Eye (tissue), 1 donor: ENCODE data around the gene RAB3IL1.

Experiments used
- DNase-seq: peaks from one replicate; pipeline ENCODE4 v3.0.0-alpha.2; 2015

The RAB3IL1 gene

DNA sequence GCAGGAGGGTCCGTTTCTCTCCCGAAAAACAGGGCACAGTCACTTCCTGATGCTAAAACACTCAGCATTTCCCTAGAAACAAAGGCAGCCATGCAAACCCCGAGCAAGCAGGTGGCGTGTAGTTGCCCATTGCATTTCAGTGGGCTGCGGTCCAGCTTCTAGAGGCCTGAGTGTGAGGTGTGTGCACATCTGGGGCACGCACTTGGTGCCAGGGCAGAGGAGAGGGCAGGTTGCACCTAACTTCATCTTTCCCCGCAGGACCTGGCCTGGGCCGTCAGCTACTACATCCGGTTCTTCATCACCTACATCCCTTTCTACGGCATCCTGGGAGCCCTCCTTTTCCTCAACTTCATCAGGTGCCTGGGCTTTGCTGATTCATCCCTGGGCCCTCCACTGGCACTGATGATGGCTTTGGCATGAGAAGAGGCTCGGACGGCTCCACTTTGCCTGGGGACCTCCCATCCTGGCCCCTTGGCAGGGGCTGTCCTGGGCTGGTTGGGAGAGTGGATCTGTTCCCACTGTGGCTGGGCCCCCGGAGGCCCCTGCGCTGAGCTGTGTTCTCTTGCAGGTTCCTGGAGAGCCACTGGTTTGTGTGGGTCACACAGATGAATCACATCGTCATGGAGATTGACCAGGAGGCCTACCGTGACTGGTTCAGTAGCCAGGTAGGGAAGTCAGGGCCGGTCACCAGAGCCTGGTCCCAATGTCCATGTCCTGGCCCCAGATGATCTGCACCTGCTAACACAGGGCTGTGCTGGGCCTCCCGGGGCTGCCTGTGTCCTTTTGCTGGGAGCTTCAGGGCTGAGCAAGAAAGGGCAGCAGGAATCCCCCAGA lies 54.4 kb downstream of the RAB3IL1 start:
- no peak for DNase-seq

DNA sequence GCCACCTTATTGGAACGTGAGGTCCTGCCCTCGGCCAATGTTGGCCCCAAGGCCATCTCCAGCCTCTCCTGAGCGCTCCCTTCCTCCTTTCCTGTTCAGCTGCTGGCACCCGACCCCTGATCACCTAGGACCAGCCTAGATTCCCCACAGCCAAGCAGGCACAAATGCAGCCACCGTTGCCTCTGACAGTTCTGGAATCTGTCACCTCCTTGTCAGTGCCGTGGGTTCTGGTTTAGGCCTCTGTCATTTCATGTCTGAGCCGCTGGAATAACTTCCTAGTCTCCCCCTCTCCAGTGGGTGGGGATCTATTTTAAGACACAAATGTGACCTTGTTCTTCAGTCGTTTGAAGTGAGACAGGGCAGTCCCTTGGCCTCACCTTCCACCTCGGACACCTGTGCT lies 55.7 kb downstream of the RAB3IL1 start:
- DNase-seq = no peak

- no peak for DNase-seq
Measured at GRCh38 chr11:61860054-61860903, 57.1 kb downstream of the RAB3IL1 start.

GRCh38 chr11:61855939-61856680 lies 61.3 kb downstream of the RAB3IL1 start:
- no peak for DNase-seq

- DNase-seq = no peak
Measured at GRCh38 chr11:61854966-61855714, 62.2 kb downstream of the RAB3IL1 start.

DNA sequence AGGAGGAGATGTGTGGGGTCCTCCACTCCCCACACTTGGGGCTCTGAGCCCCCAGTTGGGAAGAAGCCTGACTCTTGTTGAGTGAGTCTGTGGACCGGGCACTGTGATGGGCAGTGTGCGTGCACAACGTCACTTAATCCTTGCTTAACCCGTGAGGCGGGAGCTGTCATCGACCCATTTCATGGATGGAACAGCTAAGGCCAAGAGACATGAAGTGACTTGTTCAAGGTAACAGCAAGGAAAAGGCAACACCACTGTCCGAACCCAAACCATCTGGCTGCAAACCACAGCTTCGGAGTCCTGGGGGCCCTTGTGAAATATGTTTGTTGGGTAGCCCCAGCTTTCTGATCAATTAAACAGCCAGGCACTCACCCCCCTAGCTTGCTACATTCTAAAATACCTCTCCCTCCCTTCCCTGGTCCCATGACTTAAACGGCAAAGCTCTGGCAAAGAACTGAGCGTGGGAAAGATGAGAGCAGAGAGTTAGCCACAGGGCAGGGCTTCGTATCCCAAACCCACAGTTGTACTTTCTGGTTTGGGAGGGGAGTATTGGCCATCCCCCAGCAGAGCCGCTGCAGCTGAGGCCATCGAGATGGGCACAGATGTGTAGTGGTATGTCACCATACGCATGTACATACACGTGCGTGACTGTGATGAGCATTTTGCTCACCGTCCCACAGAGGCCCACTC lies 63.0 kb downstream of the RAB3IL1 start:
- no peak for DNase-seq

DNA sequence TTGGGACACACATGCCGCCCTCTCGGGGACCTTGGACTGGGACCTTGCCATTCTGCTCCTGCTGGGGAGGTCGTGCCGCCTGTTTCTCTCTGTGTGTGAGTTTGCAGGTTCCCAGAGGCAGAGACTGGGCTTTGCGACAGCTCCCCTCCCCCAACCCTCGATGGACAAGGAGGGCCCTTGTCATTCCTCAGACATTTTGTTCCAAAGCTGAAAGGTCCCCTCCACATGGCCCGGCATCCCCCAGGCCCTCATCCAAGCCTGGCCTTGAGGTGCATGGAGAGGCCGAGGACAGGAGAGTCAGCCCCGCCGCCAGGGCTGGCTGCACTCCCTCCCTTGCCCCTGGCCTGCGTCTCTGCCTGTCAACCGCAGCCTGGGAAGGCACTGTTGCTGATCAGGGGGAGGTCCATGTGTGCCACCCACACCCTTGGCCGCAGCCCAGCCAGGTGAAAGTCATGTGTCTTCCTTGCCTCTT lies 63.6 kb downstream of the RAB3IL1 start:
- DNase-seq = no peak

DNA sequence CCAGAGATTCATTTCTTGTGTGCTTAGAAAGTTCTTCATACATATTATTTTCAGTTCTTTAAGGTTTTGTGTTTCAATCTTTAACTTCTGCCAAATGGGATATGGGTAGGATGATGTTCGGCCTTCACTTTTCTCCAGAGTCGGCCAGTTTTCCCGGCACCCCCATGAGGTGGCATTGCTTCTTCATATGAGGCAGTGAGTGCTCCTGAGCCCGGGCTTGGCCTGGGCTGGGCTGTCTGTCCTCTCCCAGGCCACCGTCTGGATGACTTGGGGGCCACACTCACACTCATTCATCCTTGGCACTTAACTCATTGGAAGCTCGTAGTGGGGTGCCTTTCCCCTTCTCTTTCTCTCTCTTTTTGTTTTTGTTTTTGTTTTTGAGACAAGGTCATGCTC lies 65.5 kb downstream of the RAB3IL1 start:
- DNase-seq = no peak

GRCh38 chr11:61851113-61851899 lies 66.1 kb downstream of the RAB3IL1 start:
- DNase-seq = peak; percentile 24

DNA sequence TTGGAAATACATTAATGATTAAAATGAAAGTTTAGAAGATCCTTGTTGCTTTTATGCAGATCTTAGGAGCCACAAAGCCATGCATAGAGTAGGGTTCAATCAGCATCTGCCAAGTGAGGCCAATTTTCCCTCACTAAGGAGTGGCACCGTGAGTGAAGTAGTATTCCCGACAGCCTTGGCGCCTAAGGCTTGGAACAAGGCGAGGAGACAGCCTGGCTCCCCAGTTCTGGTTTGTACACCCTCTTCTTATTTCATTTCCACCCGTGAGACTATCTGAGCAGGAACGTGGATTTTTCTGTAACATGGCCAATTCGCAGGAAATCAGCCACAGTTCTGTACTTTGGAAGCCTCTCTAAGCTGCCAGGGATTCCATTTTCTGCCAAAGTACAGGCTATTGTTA lies 66.7 kb downstream of the RAB3IL1 start:
- no peak for DNase-seq

- DNase-seq = no peak
Measured at GRCh38 chr11:61848631-61849030, 68.7 kb downstream of the RAB3IL1 start.

- no peak for DNase-seq
Measured at GRCh38 chr11:61847914-61848581, 69.3 kb downstream of the RAB3IL1 start.
